HFF-Myc (cell line): ENCODE data around the gene SYNJ2.

ENCODE experiments used
- DNase-seq: peaks from one replicate; pipeline ENCODE4 v3.0.0-alpha.2; 2011; ENCODE audit warnings: low read depth; ENCODE audit errors: extremely low read depth
- H3K4me3 ChIP-seq: replicated peaks from 2 replicates; pipeline ENCODE4 v1.5.1; 2011; ENCODE audit warnings: low read depth, mild to moderate bottlenecking, control low read depth, low read length
- CTCF ChIP-seq: IDR thresholded peaks from 2 replicates; pipeline ENCODE4 v1.5.1; 2012; ENCODE audit warnings: mild to moderate bottlenecking, low read depth, low read length, control low read depth; ENCODE audit errors: missing control alignments

The SYNJ2 gene

GRCh38 chr6:158051968-158052367 lies 70.3 kb downstream of the SYNJ2 start:
- TF ChIP-seq CTCF: no peak
- no peak for DNase-seq
- no peak overlapping the region for H3K4me3 ChIP-seq

- TF ChIP-seq CTCF: no peak
- no peak for DNase-seq
- no peak overlapping the region for H3K4me3 ChIP-seq
Observed at GRCh38 chr6:158053377-158054313, 72.0 kb downstream of the SYNJ2 start.

GRCh38 chr6:158056355-158056754 lies 74.7 kb downstream of the SYNJ2 start:
- no peak overlapping the region for H3K4me3 ChIP-seq
- no peak for TF ChIP-seq CTCF

GRCh38 chr6:158056804-158057203 lies 75.1 kb downstream of the SYNJ2 start:
- TF ChIP-seq CTCF: no peak
- no peak for DNase-seq
- no peak overlapping the region for H3K4me3 ChIP-seq

More at GRCh38 chr6:158056355-158056754, 74.7 kb downstream of the SYNJ2 start:
- DNase-seq: no peak

GRCh38 chr6:158057213-158057987 lies 75.7 kb downstream of the SYNJ2 start:
- no peak overlapping the region for H3K4me3 ChIP-seq
- no peak for TF ChIP-seq CTCF
- peak; percentile 81 for DNase-seq

GRCh38 chr6:158058171-158058651 lies 76.5 kb downstream of the SYNJ2 start:
- TF ChIP-seq CTCF: no peak
- H3K4me3 ChIP-seq: no peak overlapping the region
- no peak for DNase-seq
